Loucy (cell line): ENCODE results near the gene S100A6.
"Not testable (repeated sequence)": the region's sequence is repeated elsewhere in the genome, so short reads cannot be mapped to it uniquely, and the experiment has no call there.

ENCODE experiments used
- H2AFZ ChIP-seq: fragments of 200-600 bp; sonication (generic); 2 replicates; pipeline ENCODE4 v1.6.0; 2016; ENCODE audit warnings: antibody characterized with exemption, mild to moderate bottlenecking, low read length, moderate library complexity
- H3F3A ChIP-seq: fragments of 200-600 bp; 2 replicates; pipeline ENCODE4 v1.6.0; 2016; ENCODE audit warnings: antibody characterized with exemption, low read depth, mild to moderate bottlenecking
- H3K27me3 ChIP-seq: fragments of 200-600 bp; sonication (generic); 2 replicates; pipeline ENCODE4 v1.6.1; 2014; ENCODE audit warnings: low read length, mild to moderate bottlenecking; ENCODE audit not compliant: insufficient read depth, poor library complexity, severe bottlenecking
- H3K36me3 ChIP-seq: fragments of 200-600 bp; sonication (generic); 2 replicates; pipeline ENCODE4 v1.6.1; 2016; ENCODE audit warnings: low read length; ENCODE audit not compliant: insufficient read depth
- H3K4me1 ChIP-seq: fragments of 200-600 bp; sonication (generic); 2 replicates; pipeline ENCODE4 v1.5.1; 2014; ENCODE audit warnings: low read length, mild to moderate bottlenecking; ENCODE audit not compliant: insufficient read depth, poor library complexity, severe bottlenecking
- H3K4me2 ChIP-seq: fragments of 200-600 bp; sonication (generic); 2 replicates; pipeline ENCODE4 v1.6.0; 2014; ENCODE audit warnings: antibody characterized with exemption, low read length, low read depth, mild to moderate bottlenecking; ENCODE audit not compliant: poor library complexity, severe bottlenecking
- H3K4me3 ChIP-seq: fragments of 200-600 bp; sonication (generic); 2 replicates; pipeline ENCODE4 v1.5.1; 2014; ENCODE audit warnings: low read length, mild to moderate bottlenecking, mixed read lengths; ENCODE audit not compliant: poor library complexity, severe bottlenecking
- H3K79me2 ChIP-seq: fragments of 200-600 bp; sonication (generic); 2 replicates; pipeline ENCODE4 v1.6.1; 2014; ENCODE audit warnings: low read length; ENCODE audit not compliant: insufficient read depth
- H3K9ac ChIP-seq: fragments of 200-600 bp; sonication (generic); 2 replicates; pipeline ENCODE4 v1.6.0; 2014; ENCODE audit warnings: mild to moderate bottlenecking, low read depth, low read length, moderate library complexity; ENCODE audit not compliant: poor library complexity, severe bottlenecking
- H3K9me2 ChIP-seq: fragments of 200-600 bp; sonication (generic); replicated peaks from 2 replicates; pipeline ENCODE4 v1.6.1; 2016; ENCODE audit warnings: low read depth, low read length, mixed read lengths
- H3K9me3 ChIP-seq: fragments of 200-600 bp; sonication (generic); 2 replicates; pipeline ENCODE4 v1.6.1; 2014; ENCODE audit warnings: mild to moderate bottlenecking, antibody characterized with exemption, low read length, low read depth; ENCODE audit not compliant: insufficient read depth
- H4K20me1 ChIP-seq: fragments of 200-600 bp; sonication (generic); 2 replicates; pipeline ENCODE4 v1.6.0; 2014; ENCODE audit warnings: antibody characterized with exemption, low read length, mild to moderate bottlenecking; ENCODE audit not compliant: insufficient read depth, poor library complexity, severe bottlenecking
- CTCF ChIP-seq: fragments of 200-600 bp; sonication (generic); conservative IDR thresholded peaks from 2 replicates; pipeline ENCODE4 v1.5.1; 2014; ENCODE audit warnings: mild to moderate bottlenecking, antibody characterized with exemption, low read length
- EZH2phosphoT487 ChIP-seq: fragments of 200-600 bp; IDR thresholded peaks from 2 replicates; pipeline ENCODE4 v1.6.1; 2018; ENCODE audit warnings: antibody characterized with exemption, mild to moderate bottlenecking, moderate library complexity, borderline replicate concordance

Gene S100A6

GRCh38 chr1:153525088-153525728 lies 10.6 kb downstream of the S100A6 start:
- H3K36me3 ChIP-seq = no peaks in the 10 kb centered on the region
- no peaks in the 10 kb centered on the region for H4K20me1 ChIP-seq
- H3K9me2 ChIP-seq = no peaks in the 10 kb centered on the region
- TF ChIP-seq CTCF = no peak
- no peaks in the 10 kb centered on the region for H3F3A ChIP-seq
- no peaks in the 10 kb centered on the region for H3K79me2 ChIP-seq
- no peaks in the 10 kb centered on the region for H3K9me3 ChIP-seq
- no peak overlapping the region for H2AFZ ChIP-seq
- no peak overlapping the region for H3K4me2 ChIP-seq
- no peak overlapping the region for H3K9ac ChIP-seq
- H3K4me1 ChIP-seq = peaks cover 4% of the 10 kb centered on the region
- H3K27me3 ChIP-seq = no peaks in the 10 kb centered on the region
- no peak overlapping the region for H3K4me3 ChIP-seq

GRCh38 chr1:153522353-153523048 lies 13.3 kb downstream of the S100A6 start:
- H3K27me3 ChIP-seq, H3K79me2 ChIP-seq, H3K9me2 ChIP-seq, H3K9ac ChIP-seq, H4K20me1 ChIP-seq, H2AFZ ChIP-seq, H3K4me1 ChIP-seq, H3F3A ChIP-seq, H3K4me3 ChIP-seq, H3K4me2 ChIP-seq, H3K36me3 ChIP-seq, H3K9me3 ChIP-seq: not testable (repeated sequence)

GRCh38 chr1:153521808-153522207 lies 14.0 kb downstream of the S100A6 start:
- not testable (repeated sequence) for H3K4me1 ChIP-seq, H3K4me2 ChIP-seq, H3F3A ChIP-seq

GRCh38 chr1:153520818-153521476 lies 14.8 kb downstream of the S100A6 start:
- Histone ChIP-seq H2AFZ (no peak overlapping the region), H4K20me1 (no peaks in the 10 kb centered on the region), H3K4me3 (no peak overlapping the region), H3K4me1 (peaks cover 5% of the 10 kb centered on the region), H3F3A (no peaks in the 10 kb centered on the region), H3K36me3 (no peaks in the 10 kb centered on the region), H3K9me2 (no peaks in the 10 kb centered on the region), H3K79me2 (no peaks in the 10 kb centered on the region), H3K9me3 (no peaks in the 10 kb centered on the region), H3K27me3 (no peaks in the 10 kb centered on the region), H3K9ac (no peak overlapping the region), H3K4me2 (no peak overlapping the region)
- TF ChIP-seq CTCF (no peak), EZH2phosphoT487 (no peak)

More at GRCh38 chr1:153521808-153522207, 14.0 kb downstream of the S100A6 start:
- H3K4me3 ChIP-seq, H3K9me3 ChIP-seq, H3K36me3 ChIP-seq, H3K79me2 ChIP-seq, H2AFZ ChIP-seq, H3K9me2 ChIP-seq, H4K20me1 ChIP-seq, H3K27me3 ChIP-seq, H3K9ac ChIP-seq: not testable (repeated sequence)

- not testable (repeated sequence) for H3K4me3 ChIP-seq, H3K4me2 ChIP-seq, H3K36me3 ChIP-seq, H3K9me3 ChIP-seq, H3K9ac ChIP-seq, H3K79me2 ChIP-seq, H3K9me2 ChIP-seq, H3K27me3 ChIP-seq, H3F3A ChIP-seq, H4K20me1 ChIP-seq, H2AFZ ChIP-seq
- H3K4me1 ChIP-seq = peaks cover 11% of the 10 kb centered on the region
Measured at GRCh38 chr1:153520137-153520691, 15.6 kb downstream of the S100A6 start.
